Measurements from ENCODE around the gene CHSY1. TPM values are rescaled to one million over a fixed set of nuclear protein-coding genes. Genes with fewer than 3 reads are reported as not detected.

Gene CHSY1
- total and polyA plus RNA-seq, 10 of the 15 experiments (the other 5 are each of a cell fraction or from before 2014, with no cell fraction given) = 1.4 to 31.2 (median 10.5) TPM

- TF ChIP-seq ZBTB11 (CRISPR knock-in tag; IDR thresholded peaks at IDR 0.05) = no peak
- no peak for TF ChIP-seq SUPT20H (IDR thresholded peaks at IDR 0.05; ENCODE audit: borderline replicate concordance, control insufficient read depth, low read depth, low read length)
These were observed 6.6 kb upstream of the CHSY1 start (continued) for GRCh38 chr15:101258238-101259144.

DNA sequence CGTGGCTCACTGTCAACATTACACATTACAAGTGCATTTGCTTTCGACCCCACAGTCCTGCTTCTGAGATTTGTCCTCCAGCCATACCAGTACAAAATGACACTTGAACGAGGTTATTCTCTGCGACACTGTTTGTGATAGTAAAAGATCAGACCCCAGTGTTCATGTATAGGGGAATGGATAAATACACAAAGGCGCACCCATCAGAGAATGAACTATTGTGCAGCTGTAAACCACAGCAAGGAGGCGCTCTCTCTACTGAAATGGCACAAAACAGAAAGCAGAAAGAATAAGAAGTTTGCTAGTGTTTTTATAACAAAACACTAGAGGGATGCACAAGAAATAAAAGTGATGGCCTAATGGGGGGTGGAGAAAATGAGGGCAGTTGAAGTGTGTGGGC is 4.9 kb upstream of the CHSY1 start:
- TF ChIP-seq RAD21 (IDR thresholded peaks at IDR 0.05; ENCODE audit: insufficient read depth, low read depth, low read length) (peak; percentile 46), SMC3 (IDR thresholded peaks at IDR 0.05; ENCODE audit: borderline replicate concordance, low read length) (peak; percentile 52; the same call in 1 of the 2 replicates), RUNX3 (IDR thresholded peaks at IDR 0.05; ENCODE audit: low read length) (peak; percentile 65), RBBP5 (conservative IDR thresholded peaks at IDR 0.05) (no peak), BACH1 (IDR thresholded peaks at IDR 0.05; ENCODE audit: borderline replicate concordance) (no peak)
- TF ChIP-seq, protein P1, sequence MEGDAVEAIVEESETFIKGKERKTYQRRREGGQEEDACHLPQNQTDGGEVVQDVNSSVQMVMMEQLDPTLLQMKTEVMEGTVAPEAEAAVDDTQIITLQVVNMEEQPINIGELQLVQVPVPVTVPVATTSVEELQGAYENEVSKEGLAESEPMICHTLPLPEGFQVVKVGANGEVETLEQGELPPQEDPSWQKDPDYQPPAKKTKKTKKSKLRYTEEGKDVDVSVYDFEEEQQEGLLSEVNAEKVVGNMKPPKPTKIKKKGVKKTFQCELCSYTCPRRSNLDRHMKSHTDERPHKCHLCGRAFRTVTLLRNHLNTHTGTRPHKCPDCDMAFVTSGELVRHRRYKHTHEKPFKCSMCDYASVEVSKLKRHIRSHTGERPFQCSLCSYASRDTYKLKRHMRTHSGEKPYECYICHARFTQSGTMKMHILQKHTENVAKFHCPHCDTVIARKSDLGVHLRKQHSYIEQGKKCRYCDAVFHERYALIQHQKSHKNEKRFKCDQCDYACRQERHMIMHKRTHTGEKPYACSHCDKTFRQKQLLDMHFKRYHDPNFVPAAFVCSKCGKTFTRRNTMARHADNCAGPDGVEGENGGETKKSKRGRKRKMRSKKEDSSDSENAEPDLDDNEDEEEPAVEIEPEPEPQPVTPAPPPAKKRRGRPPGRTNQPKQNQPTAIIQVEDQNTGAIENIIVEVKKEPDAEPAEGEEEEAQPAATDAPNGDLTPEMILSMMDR (IDR thresholded peaks at IDR 0.05 in 2 of 3, conservative IDR thresholded peaks at IDR 0.05 in 1 of 3; ENCODE audit: control insufficient read depth in 2 of 3, extremely low read depth in 1 of 3, insufficient read depth in 1 of 3, low read depth in 3 of 3, low read length in 3 of 3) = peak; percentile 50 to 67 (median 61)
- Histone ChIP-seq H3K9me3 (replicated peaks; ENCODE audit: control insufficient read depth, insufficient read depth, low read length) (no peaks in the 10 kb centered on the region), H2AFZ (ENCODE audit: control insufficient read depth, low read depth, low read length) (no peak overlapping the region), H3K27ac (ENCODE audit: control insufficient read depth, insufficient read depth) (no peak overlapping the region), H3K79me2 (ENCODE audit: control insufficient read depth, insufficient read depth, low read length) (peaks cover under 1% of the 10 kb centered on the region), H3K4me1 (ENCODE audit: control insufficient read depth, insufficient read depth, low read length) (peaks cover 6% of the 10 kb centered on the region), H3K27me3 (replicated peaks in 1 of 2; ENCODE audit: control insufficient read depth in 2 of 2, insufficient read depth in 2 of 2, low read length in 1 of 2) (no peaks in the 10 kb centered on the region), H3K4me3 (no peak overlapping the region), H3K4me2 (ENCODE audit: control insufficient read depth, insufficient read depth) (no peak overlapping the region), H4K20me1 (ENCODE audit: control insufficient read depth, insufficient read depth) (no peaks in the 10 kb centered on the region), H3K36me3 (ENCODE audit: control insufficient read depth in 2 of 2, insufficient read depth in 2 of 2, low read length in 1 of 2) (no peaks in the 10 kb centered on the region), H3K9ac (ENCODE audit: control insufficient read depth, insufficient read depth, low read length) (no peak overlapping the region)
- ChIA-PET POLR2A (no interaction called here), CTCF (interaction anchor here (1.0 to 6.5 kb wide), 19 partner anchors 10 to 249 kb away, joined by 3 to 126 read pairs (median 9); partner anchors contain the start of gene SNRPA1), RAD21 (ENCODE audit: unreplicated experiment) (interaction anchor here (0.9 to 5.5 kb wide), 5 partner anchors 37 to 248 kb away, joined by 3 to 69 read pairs (median 11); partner anchors contain the start of gene SNRPA1), SMC1A (ENCODE audit: uncharacterized antibody, unreplicated experiment) (interaction anchor here (1.2 to 4.5 kb wide), 11 partner anchors 9 to 339 kb away, joined by 4 to 38 read pairs (median 12); partner anchors contain the start of gene LRRK1)
- 60% methylated on average over 6 of the region's 6 CpGs for WGBS (ENCODE audit: insufficient coverage, insufficient replicate concordance, low lambda C conversion rate, missing lambda C conversion rate)
- intact Hi-C loops (cut with micrococcal nuclease; ENCODE audit: unreplicated experiment) (loop anchor here (5.0 kb wide), 1 partner anchor 339 kb away; the partner anchor contains the start of gene LRRK1), in situ Hi-C loops (cut with MboI) (no loop called here)
- ATAC-seq = peak; percentile 8; the same call in 1 of the 3 replicates
- FAIRE-seq = no peak
- no TSS peak for BruUV-seq (replicated peaks)
- no peak for DNase-seq (ENCODE audit: low read depth, low spot score)

Measured in GM12878 (cell line).